Large intestine (tissue), 3 donors: ENCODE results near the gene PRKN. TPM values are rescaled to one million over a fixed set of nuclear protein-coding genes. Genes with fewer than 3 reads are reported as not detected.
"Not testable (repeated sequence)": the region's sequence is repeated elsewhere in the genome, so short reads cannot be mapped to it uniquely, and the experiment has no call there.

ENCODE experiments used
- DNase-seq, 2 donors: peaks; one replicate each; pipeline versions ENCODE4 v3.0.0 to v3.0.0-alpha.2; 2013
- H3K27ac ChIP-seq: one replicate; pipeline ENCODE4 v1.5.1; 2013; ENCODE audit warnings: low read length
- H3K27me3 ChIP-seq: 2 replicates; pipeline ENCODE4 v1.6.1; 2013; ENCODE audit warnings: low read length; ENCODE audit not compliant: control insufficient read depth, insufficient read depth
- H3K36me3 ChIP-seq: 2 replicates; pipeline ENCODE4 v1.6.1; 2013; ENCODE audit warnings: low read length; ENCODE audit not compliant: control insufficient read depth, insufficient read depth
- H3K4me1 ChIP-seq: one replicate; pipeline ENCODE4 v1.6.1; 2013; ENCODE audit warnings: low read length; ENCODE audit not compliant: control insufficient read depth, insufficient read depth
- H3K4me3 ChIP-seq: one replicate; pipeline ENCODE4 v1.5.1; 2013; ENCODE audit warnings: low read length
- H3K9me3 ChIP-seq: one replicate; pipeline ENCODE4 v1.6.1; 2013; ENCODE audit warnings: mild to moderate bottlenecking, low read depth, low read length, moderate library complexity; ENCODE audit not compliant: control insufficient read depth
- WGBS: methylation state at CpG from one replicate; pipeline ENCODE4 v1.1.5; 2013; ENCODE audit warnings: low lambda C conversion rate; ENCODE audit not compliant: insufficient coverage; 5-methylcytosine and 5-hydroxymethylcytosine counted together
- polyA plus RNA-seq: library from polyadenylated mRNA; unstranded; fragments of 120-200 nt; gene quantifications from one replicate; pipeline ENCODE4 v1.2.1, GENCODE V29; 2013

The PRKN gene
- polyA plus RNA-seq, 1 donor: 2.5 TPM

GRCh38 chr6:162680871-162681270 is 46.7 kb downstream of the PRKN start:
- Histone ChIP-seq H3K27me3 (no peaks in the 10 kb centered on the region), H3K36me3 (no peaks in the 10 kb centered on the region), H3K4me1 (no peaks in the 10 kb centered on the region), H3K9me3 (no peaks in the 10 kb centered on the region), H3K4me3 (no peak overlapping the region), H3K27ac (no peak overlapping the region)
- 86% methylated on average over 4 of the region's 4 CpGs for WGBS
- DNase-seq: no peak

GRCh38 chr6:162680367-162680766 is 47.2 kb downstream of the PRKN start:
- Histone ChIP-seq H3K27me3 (no peaks in the 10 kb centered on the region), H3K27ac (no peak overlapping the region), H3K4me1 (no peaks in the 10 kb centered on the region), H3K4me3 (no peak overlapping the region), H3K36me3 (no peaks in the 10 kb centered on the region), H3K9me3 (no peaks in the 10 kb centered on the region)
- DNase-seq: no peak

GRCh38 chr6:162679681-162680080 is 47.9 kb downstream of the PRKN start:
- H3K36me3 ChIP-seq: no peaks in the 10 kb centered on the region
- H3K27ac ChIP-seq: no peak overlapping the region
- no peaks in the 10 kb centered on the region for H3K4me1 ChIP-seq
- no peaks in the 10 kb centered on the region for H3K27me3 ChIP-seq
- no peak for DNase-seq
- H3K4me3 ChIP-seq: no peak overlapping the region
- no peaks in the 10 kb centered on the region for H3K9me3 ChIP-seq
- no CpG with 5 or more reads among the region's 1 CpG for WGBS

GRCh38 chr6:162678896-162679295 is 48.7 kb downstream of the PRKN start:
- not testable (repeated sequence) for H3K27ac ChIP-seq, H3K4me3 ChIP-seq, H3K36me3 ChIP-seq, H3K27me3 ChIP-seq, H3K4me1 ChIP-seq, DNase-seq, H3K9me3 ChIP-seq
- 95% methylated on average over 3 of the region's 7 CpGs for WGBS

- no peaks in the 10 kb centered on the region for H3K36me3 ChIP-seq
- no peaks in the 10 kb centered on the region for H3K27me3 ChIP-seq
- no peaks in the 10 kb centered on the region for H3K4me1 ChIP-seq
- H3K9me3 ChIP-seq: no peaks in the 10 kb centered on the region
- no peak for DNase-seq
- H3K27ac ChIP-seq: no peak overlapping the region
- H3K4me3 ChIP-seq: no peak overlapping the region
Observed at GRCh38 chr6:162675503-162675902, 52.1 kb downstream of the PRKN start.

- H3K27ac ChIP-seq: no peak overlapping the region
- 100% methylated on average over 2 of the region's 3 CpGs for WGBS
- no peaks in the 10 kb centered on the region for H3K4me1 ChIP-seq
- no peaks in the 10 kb centered on the region for H3K36me3 ChIP-seq
- DNase-seq: no peak
- no peak overlapping the region for H3K4me3 ChIP-seq
- no peaks in the 10 kb centered on the region for H3K9me3 ChIP-seq
- no peaks in the 10 kb centered on the region for H3K27me3 ChIP-seq
Observed at GRCh38 chr6:162674452-162674851, 53.1 kb downstream of the PRKN start.

GRCh38 chr6:162671580-162672165 is 55.9 kb downstream of the PRKN start:
- H3K36me3 ChIP-seq: no peaks in the 10 kb centered on the region
- no peaks in the 10 kb centered on the region for H3K27me3 ChIP-seq
- H3K27ac ChIP-seq: no peak overlapping the region
- H3K4me3 ChIP-seq: no peak overlapping the region
- no peaks in the 10 kb centered on the region for H3K9me3 ChIP-seq
- WGBS: no CpG with 5 or more reads among the region's 4 CpGs
- H3K4me1 ChIP-seq: no peaks in the 10 kb centered on the region
- no peak for DNase-seq

GRCh38 chr6:162670345-162670744 is 57.2 kb downstream of the PRKN start:
- Histone ChIP-seq H3K27ac (no peak overlapping the region), H3K4me1 (no peaks in the 10 kb centered on the region), H3K27me3 (no peaks in the 10 kb centered on the region), H3K9me3 (no peaks in the 10 kb centered on the region), H3K4me3 (no peak overlapping the region), H3K36me3 (no peaks in the 10 kb centered on the region)
- WGBS: 80% methylated on average over 1 of the region's 3 CpGs
- no peak for DNase-seq

- H3K4me3 ChIP-seq: no peak overlapping the region
- no peaks in the 10 kb centered on the region for H3K27me3 ChIP-seq
- 86% methylated on average over 2 of the region's 2 CpGs for WGBS
- H3K4me1 ChIP-seq: no peaks in the 10 kb centered on the region
- H3K27ac ChIP-seq: no peak overlapping the region
- H3K36me3 ChIP-seq: no peaks in the 10 kb centered on the region
- H3K9me3 ChIP-seq: no peaks in the 10 kb centered on the region
- no peak for DNase-seq
Observed at GRCh38 chr6:162666246-162666645, 61.3 kb downstream of the PRKN start.

- H3K4me3 ChIP-seq: no peak overlapping the region
- H3K4me1 ChIP-seq: no peaks in the 10 kb centered on the region
- no peak overlapping the region for H3K27ac ChIP-seq
- DNase-seq: no peak
- H3K9me3 ChIP-seq: peaks cover 3% of the 10 kb centered on the region
- H3K36me3 ChIP-seq: no peaks in the 10 kb centered on the region
- WGBS: no CpG with 5 or more reads among the region's 2 CpGs
- H3K27me3 ChIP-seq: no peaks in the 10 kb centered on the region
Observed at GRCh38 chr6:162653808-162654207, 73.8 kb downstream of the PRKN start.

GRCh38 chr6:162651505-162651904 is 76.1 kb downstream of the PRKN start:
- Histone ChIP-seq H3K4me3 (no peak overlapping the region), H3K36me3 (no peaks in the 10 kb centered on the region), H3K9me3 (peaks cover under 1% of the 10 kb centered on the region), H3K27me3 (no peaks in the 10 kb centered on the region), H3K4me1 (no peaks in the 10 kb centered on the region), H3K27ac (no peak overlapping the region)
- WGBS: no CpG with 5 or more reads among the region's 3 CpGs
- DNase-seq: no peak
